ENCODE measurements around the gene SEPTIN5.

DNA sequence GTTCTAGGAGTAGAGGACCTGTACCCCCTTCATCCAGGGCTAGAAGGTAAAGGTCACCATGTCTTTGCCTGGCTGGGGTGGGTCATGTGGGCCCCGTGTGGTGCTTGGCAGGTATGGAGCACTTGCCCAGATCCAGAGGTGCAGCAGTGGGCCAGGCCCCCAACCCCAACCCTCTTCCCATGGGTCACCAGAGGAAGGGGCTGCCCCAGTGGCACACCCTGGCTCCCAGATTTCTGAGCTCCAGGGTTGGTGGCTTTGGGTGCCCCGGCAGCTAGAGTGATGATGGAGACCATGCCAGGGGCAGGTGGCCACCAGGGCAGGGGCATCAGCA, 6.7 kb downstream of the SEPTIN5 start:
- TF ChIP-seq, protein P1, sequence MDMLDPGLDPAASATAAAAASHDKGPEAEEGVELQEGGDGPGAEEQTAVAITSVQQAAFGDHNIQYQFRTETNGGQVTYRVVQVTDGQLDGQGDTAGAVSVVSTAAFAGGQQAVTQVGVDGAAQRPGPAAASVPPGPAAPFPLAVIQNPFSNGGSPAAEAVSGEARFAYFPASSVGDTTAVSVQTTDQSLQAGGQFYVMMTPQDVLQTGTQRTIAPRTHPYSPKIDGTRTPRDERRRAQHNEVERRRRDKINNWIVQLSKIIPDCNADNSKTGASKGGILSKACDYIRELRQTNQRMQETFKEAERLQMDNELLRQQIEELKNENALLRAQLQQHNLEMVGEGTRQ (IDR thresholded peaks at IDR 0.05), result no peak
- TF ChIP-seq, protein P2, sequence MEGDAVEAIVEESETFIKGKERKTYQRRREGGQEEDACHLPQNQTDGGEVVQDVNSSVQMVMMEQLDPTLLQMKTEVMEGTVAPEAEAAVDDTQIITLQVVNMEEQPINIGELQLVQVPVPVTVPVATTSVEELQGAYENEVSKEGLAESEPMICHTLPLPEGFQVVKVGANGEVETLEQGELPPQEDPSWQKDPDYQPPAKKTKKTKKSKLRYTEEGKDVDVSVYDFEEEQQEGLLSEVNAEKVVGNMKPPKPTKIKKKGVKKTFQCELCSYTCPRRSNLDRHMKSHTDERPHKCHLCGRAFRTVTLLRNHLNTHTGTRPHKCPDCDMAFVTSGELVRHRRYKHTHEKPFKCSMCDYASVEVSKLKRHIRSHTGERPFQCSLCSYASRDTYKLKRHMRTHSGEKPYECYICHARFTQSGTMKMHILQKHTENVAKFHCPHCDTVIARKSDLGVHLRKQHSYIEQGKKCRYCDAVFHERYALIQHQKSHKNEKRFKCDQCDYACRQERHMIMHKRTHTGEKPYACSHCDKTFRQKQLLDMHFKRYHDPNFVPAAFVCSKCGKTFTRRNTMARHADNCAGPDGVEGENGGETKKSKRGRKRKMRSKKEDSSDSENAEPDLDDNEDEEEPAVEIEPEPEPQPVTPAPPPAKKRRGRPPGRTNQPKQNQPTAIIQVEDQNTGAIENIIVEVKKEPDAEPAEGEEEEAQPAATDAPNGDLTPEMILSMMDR (IDR thresholded peaks at IDR 0.05), result no peak
- TF ChIP-seq ESRRA (IDR thresholded peaks at IDR 0.05; ENCODE audit: borderline replicate concordance, low read length) (no peak), POLR2A (IDR thresholded peaks at IDR 0.05; ENCODE audit: low read length) (no peak), NR3C1 (IDR thresholded peaks at IDR 0.05) (no peak), MAFK (IDR thresholded peaks at IDR 0.05; ENCODE audit: partially characterized antibody) (no peak), SMC3 (IDR thresholded peaks at IDR 0.05) (no peak), CHD2 (IDR thresholded peaks at IDR 0.05; ENCODE audit: low read length, partially characterized antibody) (no peak)
- TF ChIP-seq, protein P3, sequence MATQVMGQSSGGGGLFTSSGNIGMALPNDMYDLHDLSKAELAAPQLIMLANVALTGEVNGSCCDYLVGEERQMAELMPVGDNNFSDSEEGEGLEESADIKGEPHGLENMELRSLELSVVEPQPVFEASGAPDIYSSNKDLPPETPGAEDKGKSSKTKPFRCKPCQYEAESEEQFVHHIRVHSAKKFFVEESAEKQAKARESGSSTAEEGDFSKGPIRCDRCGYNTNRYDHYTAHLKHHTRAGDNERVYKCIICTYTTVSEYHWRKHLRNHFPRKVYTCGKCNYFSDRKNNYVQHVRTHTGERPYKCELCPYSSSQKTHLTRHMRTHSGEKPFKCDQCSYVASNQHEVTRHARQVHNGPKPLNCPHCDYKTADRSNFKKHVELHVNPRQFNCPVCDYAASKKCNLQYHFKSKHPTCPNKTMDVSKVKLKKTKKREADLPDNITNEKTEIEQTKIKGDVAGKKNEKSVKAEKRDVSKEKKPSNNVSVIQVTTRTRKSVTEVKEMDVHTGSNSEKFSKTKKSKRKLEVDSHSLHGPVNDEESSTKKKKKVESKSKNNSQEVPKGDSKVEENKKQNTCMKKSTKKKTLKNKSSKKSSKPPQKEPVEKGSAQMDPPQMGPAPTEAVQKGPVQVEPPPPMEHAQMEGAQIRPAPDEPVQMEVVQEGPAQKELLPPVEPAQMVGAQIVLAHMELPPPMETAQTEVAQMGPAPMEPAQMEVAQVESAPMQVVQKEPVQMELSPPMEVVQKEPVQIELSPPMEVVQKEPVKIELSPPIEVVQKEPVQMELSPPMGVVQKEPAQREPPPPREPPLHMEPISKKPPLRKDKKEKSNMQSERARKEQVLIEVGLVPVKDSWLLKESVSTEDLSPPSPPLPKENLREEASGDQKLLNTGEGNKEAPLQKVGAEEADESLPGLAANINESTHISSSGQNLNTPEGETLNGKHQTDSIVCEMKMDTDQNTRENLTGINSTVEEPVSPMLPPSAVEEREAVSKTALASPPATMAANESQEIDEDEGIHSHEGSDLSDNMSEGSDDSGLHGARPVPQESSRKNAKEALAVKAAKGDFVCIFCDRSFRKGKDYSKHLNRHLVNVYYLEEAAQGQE (IDR thresholded peaks at IDR 0.05), result no peak
- TF ChIP-seq, protein P4, sequence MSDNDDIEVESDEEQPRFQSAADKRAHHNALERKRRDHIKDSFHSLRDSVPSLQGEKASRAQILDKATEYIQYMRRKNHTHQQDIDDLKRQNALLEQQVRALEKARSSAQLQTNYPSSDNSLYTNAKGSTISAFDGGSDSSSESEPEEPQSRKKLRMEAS (IDR thresholded peaks at IDR 0.05), result no peak
- TF ChIP-seq, protein P5, sequence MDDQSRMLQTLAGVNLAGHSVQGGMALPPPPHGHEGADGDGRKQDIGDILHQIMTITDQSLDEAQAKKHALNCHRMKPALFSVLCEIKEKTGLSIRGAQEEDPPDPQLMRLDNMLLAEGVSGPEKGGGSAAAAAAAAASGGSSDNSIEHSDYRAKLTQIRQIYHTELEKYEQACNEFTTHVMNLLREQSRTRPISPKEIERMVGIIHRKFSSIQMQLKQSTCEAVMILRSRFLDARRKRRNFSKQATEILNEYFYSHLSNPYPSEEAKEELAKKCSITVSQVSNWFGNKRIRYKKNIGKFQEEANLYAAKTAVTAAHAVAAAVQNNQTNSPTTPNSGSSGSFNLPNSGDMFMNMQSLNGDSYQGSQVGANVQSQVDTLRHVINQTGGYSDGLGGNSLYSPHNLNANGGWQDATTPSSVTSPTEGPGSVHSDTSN (IDR thresholded peaks at IDR 0.05), result no peak

Measured in A549 (cell line).